ENCODE measurements around the gene ZNF474.

DNA sequence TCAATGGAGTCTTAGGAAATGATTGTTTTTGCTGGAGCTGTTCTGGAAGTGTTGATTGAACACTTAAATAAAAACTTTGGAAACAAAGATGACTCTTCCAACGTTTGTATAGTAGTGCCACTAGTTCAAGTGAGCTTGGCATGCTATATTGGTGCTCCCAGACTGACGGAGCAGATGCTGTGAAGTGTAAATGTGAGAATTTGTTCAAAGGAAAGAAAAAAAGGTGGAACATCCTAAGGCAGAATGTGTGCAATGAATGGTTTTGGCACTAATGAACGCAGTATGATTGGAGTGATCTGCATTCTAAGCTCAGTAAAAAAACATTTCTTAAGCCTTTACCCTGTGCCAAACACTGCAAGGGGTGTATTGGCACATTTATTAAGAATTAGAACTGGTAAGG, 69.8 kb downstream of the ZNF474 start:
- TF ChIP-seq, protein P1, sequence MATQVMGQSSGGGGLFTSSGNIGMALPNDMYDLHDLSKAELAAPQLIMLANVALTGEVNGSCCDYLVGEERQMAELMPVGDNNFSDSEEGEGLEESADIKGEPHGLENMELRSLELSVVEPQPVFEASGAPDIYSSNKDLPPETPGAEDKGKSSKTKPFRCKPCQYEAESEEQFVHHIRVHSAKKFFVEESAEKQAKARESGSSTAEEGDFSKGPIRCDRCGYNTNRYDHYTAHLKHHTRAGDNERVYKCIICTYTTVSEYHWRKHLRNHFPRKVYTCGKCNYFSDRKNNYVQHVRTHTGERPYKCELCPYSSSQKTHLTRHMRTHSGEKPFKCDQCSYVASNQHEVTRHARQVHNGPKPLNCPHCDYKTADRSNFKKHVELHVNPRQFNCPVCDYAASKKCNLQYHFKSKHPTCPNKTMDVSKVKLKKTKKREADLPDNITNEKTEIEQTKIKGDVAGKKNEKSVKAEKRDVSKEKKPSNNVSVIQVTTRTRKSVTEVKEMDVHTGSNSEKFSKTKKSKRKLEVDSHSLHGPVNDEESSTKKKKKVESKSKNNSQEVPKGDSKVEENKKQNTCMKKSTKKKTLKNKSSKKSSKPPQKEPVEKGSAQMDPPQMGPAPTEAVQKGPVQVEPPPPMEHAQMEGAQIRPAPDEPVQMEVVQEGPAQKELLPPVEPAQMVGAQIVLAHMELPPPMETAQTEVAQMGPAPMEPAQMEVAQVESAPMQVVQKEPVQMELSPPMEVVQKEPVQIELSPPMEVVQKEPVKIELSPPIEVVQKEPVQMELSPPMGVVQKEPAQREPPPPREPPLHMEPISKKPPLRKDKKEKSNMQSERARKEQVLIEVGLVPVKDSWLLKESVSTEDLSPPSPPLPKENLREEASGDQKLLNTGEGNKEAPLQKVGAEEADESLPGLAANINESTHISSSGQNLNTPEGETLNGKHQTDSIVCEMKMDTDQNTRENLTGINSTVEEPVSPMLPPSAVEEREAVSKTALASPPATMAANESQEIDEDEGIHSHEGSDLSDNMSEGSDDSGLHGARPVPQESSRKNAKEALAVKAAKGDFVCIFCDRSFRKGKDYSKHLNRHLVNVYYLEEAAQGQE (IDR thresholded peaks at IDR 0.05; ENCODE audit: insufficient replicate concordance, low read depth), result no peak
- TF ChIP-seq, protein P2, sequence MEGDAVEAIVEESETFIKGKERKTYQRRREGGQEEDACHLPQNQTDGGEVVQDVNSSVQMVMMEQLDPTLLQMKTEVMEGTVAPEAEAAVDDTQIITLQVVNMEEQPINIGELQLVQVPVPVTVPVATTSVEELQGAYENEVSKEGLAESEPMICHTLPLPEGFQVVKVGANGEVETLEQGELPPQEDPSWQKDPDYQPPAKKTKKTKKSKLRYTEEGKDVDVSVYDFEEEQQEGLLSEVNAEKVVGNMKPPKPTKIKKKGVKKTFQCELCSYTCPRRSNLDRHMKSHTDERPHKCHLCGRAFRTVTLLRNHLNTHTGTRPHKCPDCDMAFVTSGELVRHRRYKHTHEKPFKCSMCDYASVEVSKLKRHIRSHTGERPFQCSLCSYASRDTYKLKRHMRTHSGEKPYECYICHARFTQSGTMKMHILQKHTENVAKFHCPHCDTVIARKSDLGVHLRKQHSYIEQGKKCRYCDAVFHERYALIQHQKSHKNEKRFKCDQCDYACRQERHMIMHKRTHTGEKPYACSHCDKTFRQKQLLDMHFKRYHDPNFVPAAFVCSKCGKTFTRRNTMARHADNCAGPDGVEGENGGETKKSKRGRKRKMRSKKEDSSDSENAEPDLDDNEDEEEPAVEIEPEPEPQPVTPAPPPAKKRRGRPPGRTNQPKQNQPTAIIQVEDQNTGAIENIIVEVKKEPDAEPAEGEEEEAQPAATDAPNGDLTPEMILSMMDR (IDR thresholded peaks at IDR 0.05; ENCODE audit: insufficient read depth, low read length), result no peak
- TF ChIP-seq GABPA (IDR thresholded peaks at IDR 0.05; ENCODE audit: low read depth), result no peak
- no peak for TF ChIP-seq POLR2AphosphoS5 (IDR thresholded peaks at IDR 0.05; ENCODE audit: low read depth)
- no peak for TF ChIP-seq SPI1 (IDR thresholded peaks at IDR 0.05; ENCODE audit: borderline replicate concordance, low read depth)
